HL-60/S4 (cell line): ENCODE results near the gene CHMP4B.

Experiments
- in situ Hi-C: fragments of 300-500 bp; cut with MboI; formaldehyde crosslinking; loops from 2 replicates; pipeline ENCODE4 v1.14.3; 2022; ENCODE audit warnings: low sequenced_read_pairs

The CHMP4B gene

GRCh38 chr20:33817411-33817810, 6.3 kb downstream of the CHMP4B start:
- in situ Hi-C loops, result no loop called here

- in situ Hi-C loops, result no loop called here
Measured at GRCh38 chr20:33819456-33819855, 8.3 kb downstream of the CHMP4B start.

- in situ Hi-C loops, result no loop called here
Measured at GRCh38 chr20:33820362-33820761, 9.2 kb downstream of the CHMP4B start.

GRCh38 chr20:33821270-33821836, 10.2 kb downstream of the CHMP4B start:
- in situ Hi-C loops, result no loop called here

DNA sequence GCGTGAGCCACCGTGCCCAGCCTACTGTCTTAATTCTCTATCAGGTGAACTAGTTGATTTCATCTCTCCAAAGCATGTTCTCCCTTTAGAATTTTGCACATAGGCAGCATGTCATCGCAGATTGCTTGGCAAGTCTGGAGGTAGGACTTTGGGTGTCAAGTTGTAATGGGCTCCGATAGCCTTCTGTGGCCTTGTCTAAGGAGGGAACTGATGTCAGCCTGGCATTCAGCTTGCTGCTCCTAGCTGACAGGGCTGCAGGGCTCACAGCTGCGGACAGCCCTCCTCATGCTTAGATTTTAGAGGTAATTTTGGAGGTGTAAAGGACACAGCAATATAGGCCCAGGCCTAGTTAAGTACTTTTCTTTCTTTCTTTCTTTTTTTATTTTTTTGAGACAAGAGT, 11.3 kb downstream of the CHMP4B start:
- in situ Hi-C loops, result no loop called here

GRCh38 chr20:33822991-33823390, 11.8 kb downstream of the CHMP4B start:
- in situ Hi-C loops, result no loop called here

- in situ Hi-C loops, result no loop called here
Measured at GRCh38 chr20:33824852-33825251, 13.7 kb downstream of the CHMP4B start.

DNA sequence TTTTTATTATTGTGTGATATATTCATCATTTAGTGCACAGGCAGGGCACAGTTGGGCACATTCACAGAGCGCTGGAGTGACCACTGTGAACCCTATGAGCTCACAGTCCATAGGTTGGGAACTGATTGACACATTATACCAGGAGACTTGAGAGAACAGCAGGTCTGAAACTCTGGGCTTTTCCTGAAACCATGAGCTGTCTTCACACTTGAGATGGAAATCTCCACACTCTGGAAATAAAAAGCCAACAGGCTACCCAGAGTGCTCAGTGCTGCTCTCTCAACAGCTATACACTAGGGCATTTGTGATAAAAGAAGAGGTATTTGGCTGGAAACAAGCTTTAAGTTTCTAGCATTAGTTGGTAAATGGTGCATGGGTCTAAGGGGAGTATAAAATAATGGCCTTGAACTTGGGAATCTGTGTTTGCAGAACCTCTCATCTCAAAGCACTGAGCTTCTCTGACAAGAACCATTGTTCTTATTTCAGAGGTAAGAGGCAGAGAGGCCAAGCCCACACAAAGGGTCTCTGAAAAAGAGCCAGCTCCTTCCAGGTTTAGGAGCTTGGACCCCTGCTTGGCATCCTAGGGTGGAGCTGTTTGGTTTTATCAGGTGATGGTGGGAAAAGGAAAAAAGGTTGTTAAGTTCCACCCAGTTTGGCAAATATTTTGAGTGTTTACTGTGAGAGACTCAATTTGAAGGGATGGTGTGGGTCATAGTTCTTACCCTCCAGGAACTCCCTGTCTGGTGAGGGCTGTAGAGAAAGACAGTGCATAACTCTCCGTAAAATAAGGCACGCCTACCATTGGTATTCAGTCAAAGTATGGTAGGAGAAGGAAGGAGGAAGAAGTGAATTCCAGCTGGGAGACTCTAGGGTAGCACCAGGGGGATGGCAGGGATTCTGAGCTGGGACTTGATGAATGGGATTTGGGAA, 14.5 kb downstream of the CHMP4B start:
- in situ Hi-C loops, result no loop called here

GRCh38 chr20:33826270-33826897, 15.2 kb downstream of the CHMP4B start:
- in situ Hi-C loops, result no loop called here

- in situ Hi-C loops, result no loop called here
Measured at GRCh38 chr20:33827109-33827508, 16.0 kb downstream of the CHMP4B start.

GRCh38 chr20:33827634-33828325, 16.6 kb downstream of the CHMP4B start:
- in situ Hi-C loops, result no loop called here

DNA sequence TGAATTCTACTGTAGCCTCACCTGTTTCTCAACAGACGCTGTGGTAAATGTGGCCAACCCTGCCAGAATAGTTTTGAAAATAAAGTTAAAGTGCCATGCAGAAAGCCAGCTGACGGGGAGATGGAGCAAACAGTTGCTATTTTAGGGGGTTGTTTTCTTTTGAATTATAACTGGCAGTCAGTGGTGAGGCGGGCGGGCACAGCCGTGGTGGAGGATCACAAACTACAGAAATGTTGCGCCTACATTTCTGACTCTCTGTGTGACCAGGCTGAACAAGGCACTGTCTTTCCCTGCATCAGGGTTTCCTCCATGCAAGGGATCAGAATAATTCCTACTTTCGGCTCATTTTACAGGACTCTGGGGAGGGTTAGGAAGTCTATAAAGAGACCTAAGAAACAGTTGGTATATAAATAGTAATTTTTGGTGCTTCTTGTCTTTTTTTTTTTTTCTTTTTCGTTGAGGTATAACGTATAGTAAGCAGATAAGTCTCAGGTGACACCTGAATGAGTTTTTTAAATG, 17.2 kb downstream of the CHMP4B start:
- in situ Hi-C loops, result no loop called here

GRCh38 chr20:33828967-33829560, 17.9 kb downstream of the CHMP4B start:
- in situ Hi-C loops, result no loop called here

- in situ Hi-C loops, result no loop called here
Measured at GRCh38 chr20:33829636-33830035, 18.5 kb downstream of the CHMP4B start.

DNA sequence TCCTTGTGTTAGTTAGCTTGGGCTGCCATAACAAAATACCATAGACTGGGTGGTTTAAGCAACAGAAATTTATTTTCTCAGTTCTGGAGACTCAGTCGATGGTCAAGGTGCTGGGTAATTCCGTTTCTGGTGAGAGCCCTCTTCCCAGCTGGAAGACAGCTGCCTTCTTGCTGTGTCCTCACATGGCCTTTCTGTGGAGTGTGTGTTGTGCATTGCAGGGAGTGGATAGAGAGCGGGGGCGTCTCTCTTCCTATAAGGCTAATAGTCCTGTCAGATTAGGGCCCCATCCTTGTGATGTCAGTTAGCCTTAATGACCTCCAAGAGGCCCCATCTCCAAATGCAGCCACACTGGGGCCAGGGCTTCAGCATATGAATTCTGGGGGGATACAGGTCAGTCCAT, 19.2 kb downstream of the CHMP4B start:
- in situ Hi-C loops, result no loop called here

DNA sequence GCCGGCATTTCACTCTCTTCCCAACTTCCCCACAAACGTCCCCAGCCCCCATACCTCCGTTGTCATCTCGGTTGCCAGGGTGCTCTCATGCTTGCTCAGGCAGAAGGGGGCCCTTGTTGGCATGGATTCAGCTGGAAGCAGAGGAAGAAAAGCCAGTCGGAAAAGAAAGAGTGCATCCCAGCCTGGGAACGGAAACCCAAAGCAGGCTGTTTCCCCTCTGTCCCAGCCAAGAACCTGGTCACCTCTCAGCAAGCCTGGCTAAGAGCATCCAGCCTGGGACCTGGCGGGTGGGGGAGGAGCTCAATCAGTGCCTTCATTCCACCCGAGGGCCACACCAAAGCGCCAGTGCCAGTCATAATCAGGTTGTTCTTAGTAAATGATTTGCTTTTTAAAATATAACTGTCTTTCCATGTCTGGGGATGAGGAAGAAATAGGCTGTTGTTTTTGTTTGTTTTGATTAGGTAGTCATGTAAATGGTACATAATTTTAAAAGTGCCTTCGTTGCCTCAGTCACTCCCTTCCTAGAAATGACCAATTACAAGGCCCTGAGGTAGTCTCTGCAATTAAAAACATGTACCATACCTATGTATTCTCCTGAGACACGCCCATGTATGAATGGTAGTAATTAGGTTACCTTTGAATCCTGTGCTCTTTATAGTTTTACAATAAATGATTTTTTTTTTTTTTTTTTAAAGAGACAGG, 21.1 kb downstream of the CHMP4B start:
- in situ Hi-C loops, result no loop called here

- in situ Hi-C loops, result no loop called here
Measured at GRCh38 chr20:33833333-33833732, 22.2 kb downstream of the CHMP4B start.

GRCh38 chr20:33835615-33836172, 24.5 kb downstream of the CHMP4B start:
- in situ Hi-C loops, result no loop called here

DNA sequence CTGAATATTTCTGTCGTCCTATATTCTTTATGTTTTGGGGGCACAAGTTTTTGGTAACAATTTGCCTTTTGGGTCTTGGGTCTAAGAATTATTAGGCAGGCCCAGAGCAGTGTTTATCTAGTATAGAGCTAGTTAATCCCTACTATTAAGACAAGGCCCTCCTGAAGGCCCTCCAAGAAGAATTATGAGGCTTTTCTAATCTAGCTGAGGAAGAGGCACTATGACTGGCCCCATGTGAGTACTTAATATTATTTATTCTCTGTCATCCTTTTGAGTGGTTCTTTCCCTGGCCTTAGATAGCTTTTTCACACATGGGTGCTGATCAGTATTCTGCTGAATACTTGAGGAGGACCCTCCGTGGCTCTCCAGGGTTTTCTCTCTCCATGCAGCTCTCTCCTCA, 25.1 kb downstream of the CHMP4B start:
- in situ Hi-C loops, result no loop called here
